Tracheal epithelial cell (primary cell): Measurements from ENCODE around the gene MYO15B. TPM values are rescaled to one million over a fixed set of nuclear protein-coding genes. Genes with fewer than 3 reads are reported as not detected.

Experiments
- total RNA-seq: library from RNA; depleted of rRNA; stranded (reverse); fragments of >200 nt; gene quantifications from 2 replicates; pipeline ENCODE4 v1.2.1, GENCODE V29; 2014

MYO15B gene
- 4.5 and 6.3 TPM in 2 replicates for total RNA-seq

GRCh38 chr17:75587675-75588595 is at the start of gene MYO15B:
Gene MYO15B, plus strand, starts transcription at chr17:75587800. Its CDS starts 258 bp downstream, at chr17:75588058.

GRCh38 chr17:75632863-75633485 is 45.4 kb downstream of the MYO15B start, which contains the start of gene SMIM5:
Gene SMIM5, plus strand, starts transcription at chr17:75633434. Its CDS starts 6,768 bp downstream, at chr17:75640202.

GRCh38 chr17:75666959-75667790 is 79.6 kb downstream of the MYO15B start, which contains the start of the genes RECQL5 and SAP30BP:
Gene RECQL5, minus strand, starts transcription at chr17:75667154. Its CDS starts 597 bp downstream, at chr17:75666557.
Gene SAP30BP, plus strand, starts transcription at chr17:75667338. Its CDS starts 35 bp downstream, at chr17:75667373.

Other genes with a start within 250 kb of the MYO15B start
- 65.6 and 80.5 TPM in 2 replicates for gene GRB2, start 182.1 kb upstream of the MYO15B start, total RNA-seq
- gene TMEM94, start 131.2 kb upstream of the MYO15B start, total RNA-seq, result 22.2 and 29.0 TPM in 2 replicates
- 2.3 and 3.9 TPM in 2 replicates for gene CASKIN2, start 72.3 kb upstream of the MYO15B start, total RNA-seq
- gene TSEN54, start 71.3 kb upstream of the MYO15B start, total RNA-seq, result 20.2 and 50.1 TPM in 2 replicates
- gene LLGL2, start 62.1 kb upstream of the MYO15B start, total RNA-seq, result 50.6 and 58.0 TPM in 2 replicates
- 0.96 and 2.1 TPM in 2 replicates for gene SMIM5, start 45.6 kb downstream of the MYO15B start, total RNA-seq
- gene RECQL5, start 79.4 kb downstream of the MYO15B start, total RNA-seq, result 15.4 and 17.5 TPM in 2 replicates
- 46.3 and 67.2 TPM in 2 replicates for gene SAP30BP, start 79.5 kb downstream of the MYO15B start, total RNA-seq
- 367 and 716 TPM in 2 replicates for gene ITGB4, start 133.7 kb downstream of the MYO15B start, total RNA-seq
- 26.0 and 43.9 TPM in 2 replicates for gene GALK1, start 177.4 kb downstream of the MYO15B start, total RNA-seq
- 7.5 and 8.3 TPM in 2 replicates for gene UNK, start 197.0 kb downstream of the MYO15B start, total RNA-seq